A673 (cell line): ENCODE data around the gene ADSS2. TPM values are rescaled to one million over a fixed set of nuclear protein-coding genes. Genes with fewer than 3 reads are reported as not detected.

Source experiments
- BruUV-seq: library from RNA; stranded (reverse); fragments of 400-500 nt; replicated peaks from 2 replicates; lab custom pipeline; 2021; lab: Mats Ljungman, UMichigan
- CTCF ChIA-PET: fragments of 300-600 bp; sonication (Branson Sonifier 250); formaldehyde crosslinking; loops from one replicate; lab custom pipeline; 2022; ENCODE audit warnings: antibody characterized with exemption; lab: Charles Lee
- POLR2A ChIA-PET: fragments of 300-600 bp; sonication (Branson Sonifier 250); formaldehyde crosslinking; loops from one replicate; lab custom pipeline; 2022; ENCODE audit warnings: antibody characterized with exemption; ENCODE audit not compliant: low non-redundant PET; lab: Charles Lee
- DNase-seq: peaks from one replicate; pipeline ENCODE4 v3.0.0-alpha.2; 2015; ENCODE audit warnings: low spot score
- H3K27ac ChIP-seq: fragments of 200-600 bp; sonication (generic); 2 replicates; pipeline ENCODE4 v1.5.1; 2016; ENCODE audit warnings: mixed run types, low read depth, mild to moderate bottlenecking, mixed read lengths, antibody characterized with exemption, low read length; ENCODE audit not compliant: poor library complexity, severe bottlenecking
- H3K27me3 ChIP-seq: fragments of 200-600 bp; sonication (generic); replicated peaks from 2 replicates; pipeline ENCODE4 v1.6.1; 2017; ENCODE audit warnings: mixed run types, low read depth, mild to moderate bottlenecking, mixed read lengths, antibody characterized with exemption, low read length; ENCODE audit not compliant: insufficient read depth, poor library complexity
- H3K36me3 ChIP-seq: fragments of 200-600 bp; sonication (generic); 2 replicates; pipeline ENCODE4 v1.6.1; 2016; ENCODE audit warnings: mixed run types, mild to moderate bottlenecking, mixed read lengths, antibody characterized with exemption, low read length; ENCODE audit not compliant: insufficient read depth, poor library complexity, severe bottlenecking
- H3K4me1 ChIP-seq: fragments of 200-600 bp; sonication (generic); 2 replicates; pipeline ENCODE4 v1.6.1; 2017; ENCODE audit warnings: mixed run types, mild to moderate bottlenecking, mixed read lengths, antibody characterized with exemption, low read length; ENCODE audit not compliant: insufficient read depth, poor library complexity, severe bottlenecking
- H3K4me3 ChIP-seq: fragments of 200-600 bp; sonication (generic); 2 replicates; pipeline ENCODE4 v1.5.1; 2016; ENCODE audit warnings: low read depth, mixed run types, mild to moderate bottlenecking, mixed read lengths, low read length; ENCODE audit not compliant: poor library complexity, severe bottlenecking
- H3K9me3 ChIP-seq: fragments of 200-600 bp; sonication (generic); 2 replicates; pipeline ENCODE4 v1.6.1; 2016; ENCODE audit warnings: mixed run types, low read depth, mild to moderate bottlenecking, mixed read lengths, antibody characterized with exemption, low read length; ENCODE audit not compliant: poor library complexity, severe bottlenecking
- EZH2 ChIP-seq: fragments of 200-600 bp; sonication (generic); IDR thresholded peaks from 2 replicates; pipeline ENCODE4 v1.6.1; 2017; ENCODE audit warnings: borderline replicate concordance, low read depth, mild to moderate bottlenecking, mixed read lengths, antibody characterized with exemption, low read length; ENCODE audit not compliant: poor library complexity, severe bottlenecking
- intact Hi-C: fragments of 100-400 bp; cut with micrococcal nuclease; formaldehyde crosslinking; loops from one replicate; pipeline ENCODE4 v1.10.0; 2022; ENCODE audit not compliant: unreplicated experiment
- total RNA-seq: library from RNA; stranded (reverse); gene quantifications from 2 replicates; pipeline ENCODE4 v1.2.3, GENCODE V29; 2021
- TF ChIP-seq, protein P1 (sequence below): fragments of 300-800, 200-600 bp; sonication (generic); conservative IDR thresholded peaks from 2 replicates; pipeline ENCODE4 v1.5.1; 2017; ENCODE audit warnings: low read depth, mild to moderate bottlenecking, antibody characterized with exemption, low read length, moderate library complexity, mixed read lengths

ADSS2 gene
- total RNA-seq, 1 experiment from 2014 or later, result 46.7 TPM

DNA sequence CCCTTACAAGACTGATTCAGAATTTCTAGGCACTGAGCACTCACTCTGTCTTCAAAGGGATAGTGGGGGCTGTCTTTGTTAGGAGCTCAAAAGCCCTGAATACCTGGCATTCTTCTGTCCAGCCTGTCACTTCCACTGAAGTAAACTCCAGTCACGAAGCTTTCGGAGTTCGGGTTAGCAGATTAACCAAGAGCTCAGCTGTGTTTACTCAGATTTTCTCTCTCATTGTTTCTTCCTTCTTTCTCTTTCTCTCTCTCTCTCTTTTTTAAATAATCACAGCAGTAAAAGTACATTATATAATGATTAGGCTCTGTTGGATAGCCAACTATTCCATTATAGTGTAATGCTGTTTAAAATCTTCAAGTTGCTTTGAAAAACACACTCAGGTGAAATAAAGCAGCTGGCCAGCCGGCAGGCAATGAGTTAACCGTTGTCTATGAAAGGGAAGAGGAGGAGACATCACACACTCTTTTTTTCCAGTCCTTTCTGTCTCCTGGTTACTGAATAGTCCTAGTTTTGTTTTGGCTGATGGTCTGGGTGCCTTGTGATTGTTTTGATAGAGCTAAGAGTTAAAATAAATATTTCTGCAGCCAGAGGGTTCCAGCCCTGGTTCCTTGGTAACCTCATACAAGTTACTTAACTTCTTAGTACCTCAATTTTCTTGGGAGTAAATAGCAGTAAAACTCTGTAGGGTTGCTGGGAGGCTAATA is 89.8 kb downstream of the ADSS2 start:
- TF ChIP-seq EZH2, result no peak
- TF ChIP-seq, protein P1, sequence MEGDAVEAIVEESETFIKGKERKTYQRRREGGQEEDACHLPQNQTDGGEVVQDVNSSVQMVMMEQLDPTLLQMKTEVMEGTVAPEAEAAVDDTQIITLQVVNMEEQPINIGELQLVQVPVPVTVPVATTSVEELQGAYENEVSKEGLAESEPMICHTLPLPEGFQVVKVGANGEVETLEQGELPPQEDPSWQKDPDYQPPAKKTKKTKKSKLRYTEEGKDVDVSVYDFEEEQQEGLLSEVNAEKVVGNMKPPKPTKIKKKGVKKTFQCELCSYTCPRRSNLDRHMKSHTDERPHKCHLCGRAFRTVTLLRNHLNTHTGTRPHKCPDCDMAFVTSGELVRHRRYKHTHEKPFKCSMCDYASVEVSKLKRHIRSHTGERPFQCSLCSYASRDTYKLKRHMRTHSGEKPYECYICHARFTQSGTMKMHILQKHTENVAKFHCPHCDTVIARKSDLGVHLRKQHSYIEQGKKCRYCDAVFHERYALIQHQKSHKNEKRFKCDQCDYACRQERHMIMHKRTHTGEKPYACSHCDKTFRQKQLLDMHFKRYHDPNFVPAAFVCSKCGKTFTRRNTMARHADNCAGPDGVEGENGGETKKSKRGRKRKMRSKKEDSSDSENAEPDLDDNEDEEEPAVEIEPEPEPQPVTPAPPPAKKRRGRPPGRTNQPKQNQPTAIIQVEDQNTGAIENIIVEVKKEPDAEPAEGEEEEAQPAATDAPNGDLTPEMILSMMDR, result no peak
- Histone ChIP-seq H3K27me3 (no peaks in the 10 kb centered on the region), H3K36me3 (no peaks in the 10 kb centered on the region), H3K4me3 (no peak overlapping the region), H3K9me3 (no peaks in the 10 kb centered on the region), H3K4me1 (no peaks in the 10 kb centered on the region), H3K27ac (no peak overlapping the region)
- ChIA-PET CTCF (interaction anchor here (0.6 kb wide), 1 partner anchor 22 kb away, joined by 3 read pairs; no protein-coding TSS in a partner anchor), POLR2A (no interaction called here)
- DNase-seq, result no peak
- intact Hi-C loops, result no loop called here
- no TSS peak for BruUV-seq

Other genes starting within 250 kb of the ADSS2 start
- gene CATSPERE, start 9.4 kb upstream of the ADSS2 start, total RNA-seq, result 0.45 and 0.83 TPM in 2 replicates
- 40.7 and 47.7 TPM in 2 replicates for gene DESI2, start 201.2 kb upstream of the ADSS2 start, total RNA-seq